ENCODE results near the gene ARGLU1.
A peak's percentile ranks its signal among the peaks of the same experiment; 100 is the strongest.

Gene ARGLU1

GRCh38 chr13:106566641-106567473, 1.1 kb downstream of the ARGLU1 start:
- peak; percentile 59 for ATAC-seq
- Mint-ChIP-seq H3K36me3 (peaks cover 34% of the 10 kb centered on the region), H3K27ac (peak overlapping the region; percentile 99), H3K4me3 (peak overlapping the region; percentile 97), H3K4me1 (peaks cover 62% of the 10 kb centered on the region), H3K9me3 (no peaks in the 10 kb centered on the region)
- DNase-seq (ENCODE audit: low spot score in 2 of 2): no peak

GRCh38 chr13:106565127-106565775, 2.7 kb downstream of the ARGLU1 start:
- no peak for DNase-seq (ENCODE audit: low spot score in 2 of 2)
- Mint-ChIP-seq H3K27ac (peak overlapping the region; percentile 59), H3K9me3 (no peaks in the 10 kb centered on the region), H3K4me1 (peaks cover 70% of the 10 kb centered on the region), H3K4me3 (peak overlapping the region; percentile 97), H3K36me3 (peaks cover 49% of the 10 kb centered on the region)
- ATAC-seq: no peak

- Mint-ChIP-seq H3K27ac (peak overlapping the region; percentile 5), H3K4me3 (peak overlapping the region; percentile 3), H3K36me3 (peaks cover 67% of the 10 kb centered on the region), H3K9me3 (no peaks in the 10 kb centered on the region), H3K4me1 (peaks cover 78% of the 10 kb centered on the region)
- DNase-seq (ENCODE audit: low spot score in 2 of 2): no peak
- ATAC-seq: no peak
Measured at GRCh38 chr13:106562301-106562700, 5.6 kb downstream of the ARGLU1 start.

GRCh38 chr13:106561551-106562170, 6.3 kb downstream of the ARGLU1 start:
- Mint-ChIP-seq H3K36me3 (peaks cover 67% of the 10 kb centered on the region), H3K4me1 (peaks cover 78% of the 10 kb centered on the region), H3K27ac (peak overlapping the region; percentile 5), H3K4me3 (peak overlapping the region; percentile 3), H3K9me3 (no peaks in the 10 kb centered on the region)
- DNase-seq (ENCODE audit: low spot score in 2 of 2) (peak; percentile 22 to 72), ATAC-seq (peak; percentile 95)

- peak overlapping the region; percentile 3 for H3K4me3 Mint-ChIP-seq
- H3K4me1 Mint-ChIP-seq: peaks cover 77% of the 10 kb centered on the region
- H3K27ac Mint-ChIP-seq: peak overlapping the region; percentile 5
- DNase-seq (ENCODE audit: low spot score in 2 of 2) (no peak), ATAC-seq (peak; percentile 88)
- no peaks in the 10 kb centered on the region for H3K9me3 Mint-ChIP-seq
- peaks cover 70% of the 10 kb centered on the region for H3K36me3 Mint-ChIP-seq
Measured at GRCh38 chr13:106560821-106561220, 7.1 kb downstream of the ARGLU1 start.

GRCh38 chr13:106558527-106558926, 9.4 kb downstream of the ARGLU1 start:
- Mint-ChIP-seq H3K9me3 (no peaks in the 10 kb centered on the region), H3K4me1 (peaks cover 73% of the 10 kb centered on the region), H3K27ac (no peak overlapping the region), H3K4me3 (no peak overlapping the region), H3K36me3 (peaks cover 82% of the 10 kb centered on the region)
- no peak for ATAC-seq
- DNase-seq (ENCODE audit: low spot score in 2 of 2): no peak

GRCh38 chr13:106555631-106556328, 12.2 kb downstream of the ARGLU1 start:
- DNase-seq (ENCODE audit: low spot score in 2 of 2) (no peak), ATAC-seq (no peak)
- Mint-ChIP-seq H3K4me1 (peaks cover 61% of the 10 kb centered on the region), H3K4me3 (no peak overlapping the region), H3K9me3 (no peaks in the 10 kb centered on the region), H3K36me3 (peaks cover 100% of the 10 kb centered on the region), H3K27ac (no peak overlapping the region)

GRCh38 chr13:106551751-106552150, 16.2 kb downstream of the ARGLU1 start:
- Mint-ChIP-seq H3K4me1 (peaks cover 60% of the 10 kb centered on the region), H3K27ac (no peak overlapping the region), H3K4me3 (no peak overlapping the region), H3K36me3 (peaks cover 99% of the 10 kb centered on the region), H3K9me3 (no peaks in the 10 kb centered on the region)
- no peak for ATAC-seq
- DNase-seq (ENCODE audit: low spot score in 2 of 2): no peak

- Mint-ChIP-seq H3K36me3 (peaks cover 96% of the 10 kb centered on the region), H3K9me3 (no peaks in the 10 kb centered on the region), H3K4me3 (no peak overlapping the region), H3K27ac (peak overlapping the region; percentile 84), H3K4me1 (peaks cover 58% of the 10 kb centered on the region)
- ATAC-seq (no peak), DNase-seq (ENCODE audit: low spot score in 2 of 2) (no peak)
Measured at GRCh38 chr13:106551350-106551749, 16.6 kb downstream of the ARGLU1 start.

GRCh38 chr13:106550570-106551135, 17.3 kb downstream of the ARGLU1 start:
- peak overlapping the region; percentile 84 for H3K27ac Mint-ChIP-seq
- H3K4me1 Mint-ChIP-seq: peaks cover 51% of the 10 kb centered on the region
- no peak for ATAC-seq
- H3K9me3 Mint-ChIP-seq: no peaks in the 10 kb centered on the region
- no peak overlapping the region for H3K4me3 Mint-ChIP-seq
- peaks cover 89% of the 10 kb centered on the region for H3K36me3 Mint-ChIP-seq
- DNase-seq (ENCODE audit: low spot score in 2 of 2): no peak

GRCh38 chr13:106548064-106548696, 19.8 kb downstream of the ARGLU1 start:
- DNase-seq (ENCODE audit: low spot score in 2 of 2): no peak
- Mint-ChIP-seq H3K4me3 (no peak overlapping the region), H3K27ac (peak overlapping the region; percentile 32), H3K9me3 (no peaks in the 10 kb centered on the region), H3K4me1 (peaks cover 33% of the 10 kb centered on the region), H3K36me3 (peaks cover 64% of the 10 kb centered on the region)
- ATAC-seq: no peak

GRCh38 chr13:106541826-106542225, 26.1 kb downstream of the ARGLU1 start:
- ATAC-seq: no peak
- no peaks in the 10 kb centered on the region for H3K9me3 Mint-ChIP-seq
- no peak for DNase-seq (ENCODE audit: low spot score in 2 of 2)
- H3K4me3 Mint-ChIP-seq: no peak overlapping the region
- no peak overlapping the region for H3K27ac Mint-ChIP-seq
- peaks cover 1% of the 10 kb centered on the region for H3K36me3 Mint-ChIP-seq
- H3K4me1 Mint-ChIP-seq: no peaks in the 10 kb centered on the region

- DNase-seq (ENCODE audit: low spot score in 2 of 2) (no peak), ATAC-seq (no peak)
- Mint-ChIP-seq H3K27ac (no peak overlapping the region), H3K4me3 (no peak overlapping the region), H3K36me3 (peaks cover 5% of the 10 kb centered on the region), H3K9me3 (no peaks in the 10 kb centered on the region), H3K4me1 (peaks cover 6% of the 10 kb centered on the region)
Measured at GRCh38 chr13:106540613-106541012, 27.3 kb downstream of the ARGLU1 start.

GRCh38 chr13:106537521-106537920, 30.4 kb downstream of the ARGLU1 start:
- ATAC-seq (no peak), DNase-seq (ENCODE audit: low spot score in 2 of 2) (no peak)
- H3K27ac Mint-ChIP-seq: no peak overlapping the region
- no peak overlapping the region for H3K4me3 Mint-ChIP-seq
- peaks cover 11% of the 10 kb centered on the region for H3K4me1 Mint-ChIP-seq
- H3K36me3 Mint-ChIP-seq: peaks cover 5% of the 10 kb centered on the region
- no peaks in the 10 kb centered on the region for H3K9me3 Mint-ChIP-seq

Measured in stimulated activated effector memory CD8-positive, alpha-beta T cell treated with anti-CD3 and anti-CD28 coated beads, Interleukin-12 subunit alpha, Interleukin-12 subunit beta, amount 100 ng/mL, for 72 hours (primary cell).